HEK293 (cell line): ENCODE measurements around the gene IDI1.
A peak's percentile ranks its signal among the peaks of the same experiment; 100 is the strongest.

ENCODE experiments used
- CTCF ChIA-PET: fragments of 350-600 bp; formaldehyde crosslinking; extraction: SDS; loops from one replicate; lab custom pipeline; 2021; ENCODE audit warnings: antibody characterized with exemption; lab: Yijun Ruan, JAX
- POLR2A ChIA-PET: fragments of 300-600 bp; formaldehyde crosslinking; extraction: SDS; loops from one replicate; lab custom pipeline; 2020; ENCODE audit warnings: antibody characterized with exemption, inconsistent platforms; lab: Yijun Ruan, JAX
- H3K27ac ChIP-seq: fragments of 200-500 bp; sonication (Bioruptor generic); 2 replicates; pipeline ENCODE4 v1.5.1; 2014; ENCODE audit warnings: low read depth, low read length, control low read depth, inconsistent platforms; ENCODE audit errors: extremely low read depth
- H3K36me3 ChIP-seq, 2 experiments: fragments of 200-500 bp in 1 of 2; sonication (Bioruptor generic) in 1 of 2; 1 replicate in 1 of 2; 2 replicates in 1 of 2; pipeline ENCODE4 v1.5.1; 2014 to 2017; ENCODE audit warnings: inconsistent platforms in 2 of 2, low read length in 2 of 2; ENCODE audit not compliant: control insufficient read depth in 2 of 2, insufficient read depth in 1 of 2
- H3K4me1 ChIP-seq: fragments of 200-500 bp; sonication (Bioruptor generic); 2 replicates; pipeline ENCODE4 v1.5.1; 2014; ENCODE audit warnings: mild to moderate bottlenecking, low read length, inconsistent platforms; ENCODE audit not compliant: control insufficient read depth, insufficient read depth
- H3K4me3 ChIP-seq: 2 replicates; pipeline ENCODE4 v1.5.1; 2011; ENCODE audit warnings: low read depth, mild to moderate bottlenecking, control low read depth, low read length, moderate library complexity
- H3K9me3 ChIP-seq: fragments of 200-500 bp; sonication (Bioruptor generic); 2 replicates; pipeline ENCODE4 v1.5.1; 2014; ENCODE audit warnings: low read depth, low read length, inconsistent platforms; ENCODE audit not compliant: control insufficient read depth, insufficient read depth
- CTCF ChIP-seq: fragments of 450-650 bp; formaldehyde crosslinking; IDR thresholded peaks from 2 replicates; pipeline ENCODE4 v1.5.1; 2016; ENCODE audit warnings: missing biosample characterization, missing genetic modification characterization
- EGR2 ChIP-seq: fragments of 450-650 bp; formaldehyde crosslinking; IDR thresholded peaks from 2 replicates; pipeline ENCODE4 v1.5.1; 2016; ENCODE audit warnings: low read depth, missing biosample characterization, missing genetic modification characterization
- SALL2 ChIP-seq: fragments of 450-650 bp; formaldehyde crosslinking; IDR thresholded peaks from 2 replicates; pipeline ENCODE4 v1.5.0; 2017; ENCODE audit warnings: missing biosample characterization, mild to moderate bottlenecking, missing genetic modification characterization, borderline replicate concordance
- ZBTB20 ChIP-seq: fragments of 450-650 bp; formaldehyde crosslinking; IDR thresholded peaks from 2 replicates; pipeline ENCODE4 v1.5.1; 2016; ENCODE audit warnings: missing biosample characterization, missing genetic modification characterization
- ZBTB21 ChIP-seq: fragments of 450-650 bp; formaldehyde crosslinking; IDR thresholded peaks from 2 replicates; pipeline ENCODE4 v1.5.1; 2017; ENCODE audit warnings: missing biosample characterization, missing genetic modification characterization
- ZBTB44 ChIP-seq: fragments of 450-650 bp; IDR thresholded peaks from 2 replicates; pipeline ENCODE4 v1.5.1; 2018; ENCODE audit warnings: missing biosample characterization, mild to moderate bottlenecking, missing genetic modification characterization
- ZNF2 ChIP-seq: fragments of 450-650 bp; formaldehyde crosslinking; IDR thresholded peaks from 2 replicates; pipeline ENCODE4 v1.5.1; 2016; ENCODE audit warnings: missing biosample characterization, missing genetic modification characterization
- ZNF221 ChIP-seq: fragments of 450-650 bp; formaldehyde crosslinking; IDR thresholded peaks from 2 replicates; pipeline ENCODE4 v1.5.1; 2017; ENCODE audit warnings: missing biosample characterization, missing genetic modification characterization, borderline replicate concordance
- ZNF280D ChIP-seq: fragments of 450-650 bp; formaldehyde crosslinking; IDR thresholded peaks from 2 replicates; pipeline ENCODE4 v1.5.1; 2016; ENCODE audit warnings: missing biosample characterization, missing genetic modification characterization
- ZNF292 ChIP-seq: fragments of 450-650 bp; formaldehyde crosslinking; IDR thresholded peaks from 2 replicates; pipeline ENCODE4 v1.5.1; 2016; ENCODE audit warnings: low read depth, missing biosample characterization, missing genetic modification characterization, borderline replicate concordance
- ZNF341 ChIP-seq: fragments of 450-650 bp; formaldehyde crosslinking; IDR thresholded peaks from 2 replicates; pipeline ENCODE4; 2016; ENCODE audit warnings: low read depth, missing biosample characterization, missing genetic modification characterization
- ZNF398 ChIP-seq: fragments of 450-650 bp; formaldehyde crosslinking; IDR thresholded peaks from 2 replicates; pipeline ENCODE4 v1.5.1; 2017; ENCODE audit warnings: missing biosample characterization, missing genetic modification characterization
- ZNF48 ChIP-seq: fragments of 450-650 bp; formaldehyde crosslinking; IDR thresholded peaks from 2 replicates; pipeline ENCODE4 v1.5.1; 2016; ENCODE audit warnings: missing biosample characterization, missing genetic modification characterization
- ZNF639 ChIP-seq: fragments of 450-650 bp; formaldehyde crosslinking; IDR thresholded peaks from 2 replicates; pipeline ENCODE4 v1.5.1; 2016; ENCODE audit warnings: missing biosample characterization, missing genetic modification characterization
- ZNF654 ChIP-seq: fragments of 450-650 bp; formaldehyde crosslinking; IDR thresholded peaks from 2 replicates; pipeline ENCODE4 v1.5.1; 2016; ENCODE audit warnings: low read depth, missing biosample characterization, missing genetic modification characterization
- ZNF660 ChIP-seq: fragments of 450-650 bp; IDR thresholded peaks from 2 replicates; pipeline ENCODE4 v1.5.1; 2018; ENCODE audit warnings: missing biosample characterization, mild to moderate bottlenecking, missing genetic modification characterization
- ZNF791 ChIP-seq: fragments of 450-650 bp; formaldehyde crosslinking; IDR thresholded peaks from 2 replicates; pipeline ENCODE4 v1.5.1; 2016; ENCODE audit warnings: missing biosample characterization, missing genetic modification characterization
- TF ChIP-seq, protein P1 (sequence below): fragments of 450-650 bp; formaldehyde crosslinking; IDR thresholded peaks from 2 replicates; pipeline ENCODE4 v1.5.1; 2016; ENCODE audit warnings: missing biosample characterization, missing genetic modification characterization

Gene IDI1

DNA sequence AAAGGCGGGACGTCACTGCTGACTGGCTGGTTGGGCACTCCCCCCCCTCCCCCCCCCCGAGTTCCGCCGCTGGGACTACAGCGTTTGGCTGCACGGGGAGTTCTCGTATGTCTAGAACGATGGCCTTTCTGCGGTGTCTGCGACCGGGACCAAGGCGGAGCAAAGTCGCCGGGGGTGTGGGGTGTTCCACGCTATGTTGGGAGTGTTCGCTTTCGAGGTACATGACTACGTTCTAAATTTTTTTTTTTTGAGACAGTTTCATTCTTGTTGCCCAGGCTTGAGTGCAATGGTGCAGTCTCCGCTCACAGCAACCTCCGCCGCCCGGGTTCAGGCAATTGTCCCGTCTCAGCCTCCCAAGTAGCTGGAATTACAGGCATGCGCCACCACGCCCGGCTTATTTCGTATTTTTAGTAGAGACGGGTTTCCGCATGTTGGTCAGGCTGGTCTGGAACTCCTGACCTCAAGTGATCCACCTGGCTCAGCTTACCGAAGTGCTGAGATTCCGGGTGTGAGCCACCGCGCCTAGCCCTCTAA lies 573 bp upstream of the IDI1 start (continued):
- TF ChIP-seq ZBTB44 (tag by site-specific recombination) (no peak), ZNF639 (tag by site-specific recombination) (no peak), CTCF (no peak), ZNF398 (tag by site-specific recombination) (no peak), ZBTB20 (tag by site-specific recombination) (peak; percentile 31; the same call in 1 of the 2 replicates), ZNF341 (tag by site-specific recombination) (peak; percentile 71), ZNF2 (tag by site-specific recombination) (0 out of 2 replicates have a peak, but pooled peaks have one; percentile 14), ZNF654 (no peak)
- TF ChIP-seq, protein P1, sequence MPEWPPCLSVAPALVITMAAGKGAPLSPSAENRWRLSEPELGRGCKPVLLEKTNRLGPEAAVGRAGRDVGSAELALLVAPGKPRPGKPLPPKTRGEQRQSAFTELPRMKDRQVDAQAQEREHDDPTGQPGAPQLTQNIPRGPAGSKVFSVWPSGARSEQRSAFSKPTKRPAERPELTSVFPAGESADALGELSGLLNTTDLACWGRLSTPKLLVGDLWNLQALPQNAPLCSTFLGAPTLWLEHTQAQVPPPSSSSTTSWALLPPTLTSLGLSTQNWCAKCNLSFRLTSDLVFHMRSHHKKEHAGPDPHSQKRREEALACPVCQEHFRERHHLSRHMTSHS (tag by site-specific recombination): no peak

DNA sequence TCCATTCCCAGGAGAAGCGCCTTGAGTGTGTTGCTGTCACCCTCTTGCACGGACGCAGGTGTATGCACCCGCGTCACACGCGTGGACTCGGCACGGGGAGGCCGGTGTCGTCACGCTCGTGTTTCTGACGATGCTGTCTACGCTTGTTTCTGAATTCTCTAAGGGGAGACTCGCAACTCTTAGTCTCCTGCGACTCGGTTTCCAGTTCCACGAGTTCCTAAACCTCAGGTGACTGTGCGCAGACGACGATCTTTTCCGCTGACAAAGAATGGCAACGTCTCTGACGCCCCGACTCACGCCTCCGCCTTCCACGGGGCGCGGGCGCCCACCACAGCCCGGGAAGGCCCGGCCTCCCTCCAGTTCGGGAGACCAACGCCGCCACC lies 579 bp downstream of the IDI1 start:
- CTCF ChIA-PET: no interaction called here
- TF ChIP-seq ZNF221 (tag by site-specific recombination): no peak
- no peak for TF ChIP-seq ZNF791 (tag by site-specific recombination)
- no peak for TF ChIP-seq SALL2 (tag by site-specific recombination)
- peak; percentile 66; the same call in 1 of the 2 replicates for TF ChIP-seq ZBTB21 (tag by site-specific recombination)
- TF ChIP-seq ZNF48 (tag by site-specific recombination): no peak
- no peak for TF ChIP-seq ZNF292 (tag by site-specific recombination)
- TF ChIP-seq ZNF280D (tag by site-specific recombination): no peak
- TF ChIP-seq CTCF: 0 out of 2 replicates have a peak, but pooled peaks have one; percentile 32
- TF ChIP-seq ZNF660 (tag by site-specific recombination): peak; percentile 30; the same call in 1 of the 2 replicates
- peak; percentile 84; the same call in 1 of the 2 replicates for TF ChIP-seq EGR2 (tag by site-specific recombination)

More for the DNA sequence above, 579 bp downstream of the IDI1 start:
- H3K9me3 ChIP-seq: no peaks in the 10 kb centered on the region
- POLR2A ChIA-PET: interaction anchor here (0.6 to 1.7 kb wide), 14 partner anchors 10 to 1064 kb away, joined by 3 to 8 read pairs (median 4); partner anchors contain the start of genes GTPBP4, IDI2 and LARP4B
- H3K36me3 ChIP-seq: peaks cover 2 to 28% of the 10 kb centered on the region in 2 experiments
- peak overlapping the region; percentile 65 for H3K4me3 ChIP-seq
- H3K4me1 ChIP-seq: 0 out of 2 replicates have a peak, but pooled peaks cover 4% of the 10 kb centered on the region
- peak overlapping the region; percentile 97 for H3K27ac ChIP-seq
